Sciatic nerve (tissue), 2 donors: ENCODE data around the gene OTOF. TPM values are rescaled to one million over a fixed set of nuclear protein-coding genes. Genes with fewer than 3 reads are reported as not detected.
A peak's percentile ranks its signal among the peaks of the same experiment; 100 is the strongest.

Source experiments
- ATAC-seq: fragments of 200-7000 bp; cut with Tn5 transposase; one replicate; pipeline ENCODE4 v1.9.1; 2020; ENCODE audit warnings: mild to moderate bottlenecking, moderate library complexity
- DNase-seq: peaks from one replicate; pipeline ENCODE4 v3.0.0-alpha.2; 2020; ENCODE audit warnings: low spot score
- intact Hi-C: fragments of 100-400 bp; cut with DNase I; formaldehyde crosslinking; loops from one replicate; pipeline ENCODE4 v1.14.2; 2022
- total RNA-seq: library from RNA; stranded (reverse); fragmentation: NEBNext Ultra II Directional; extraction: Animal tissue kit (Norgen Biotek cat#: 25700); gene quantifications from one replicate; pipeline ENCODE4 v1.2.1, GENCODE V29; 2021
- donor health status: DM: no; HTN: no; CAD: no.
- donor health status: DM: no; HTN: no; CAD: no.

OTOF gene
- total RNA-seq, 1 donor from 2014 or later: 0.13 TPM

GRCh38 chr2:26506279-26506678, 28.4 kb upstream of the OTOF start:
- intact Hi-C loops: no loop called here
- no peak for DNase-seq
- no peak for ATAC-seq

- ATAC-seq (peak; percentile 20), DNase-seq (no peak)
- intact Hi-C loops: no loop called here
Observed at GRCh38 chr2:26504002-26504401, 26.1 kb upstream of the OTOF start.

GRCh38 chr2:26503231-26503880, 25.4 kb upstream of the OTOF start:
- peak; percentile 90 for ATAC-seq
- DNase-seq: peak; percentile 85
- intact Hi-C loops: no loop called here

- ATAC-seq (no peak), DNase-seq (no peak)
- intact Hi-C loops: no loop called here
Observed at GRCh38 chr2:26500406-26500805, 22.5 kb upstream of the OTOF start.

- DNase-seq (no peak), ATAC-seq (no peak)
- intact Hi-C loops: no loop called here
Observed at GRCh38 chr2:26495705-26496297, 17.9 kb upstream of the OTOF start.

- DNase-seq (no peak), ATAC-seq (no peak)
- intact Hi-C loops: no loop called here
Observed at GRCh38 chr2:26494891-26495290, 17.0 kb upstream of the OTOF start.

GRCh38 chr2:26494199-26494598, 16.3 kb upstream of the OTOF start:
- no peak for DNase-seq

GRCh38 chr2:26493566-26493965, 15.6 kb upstream of the OTOF start:
- no peak for ATAC-seq
- intact Hi-C loops: no loop called here
- DNase-seq: no peak

More at GRCh38 chr2:26494199-26494598, 16.3 kb upstream of the OTOF start:
- intact Hi-C loops: no loop called here
- ATAC-seq: no peak

GRCh38 chr2:26492749-26493515, 15.0 kb upstream of the OTOF start:
- DNase-seq: no peak
- intact Hi-C loops: no loop called here
- no peak for ATAC-seq

GRCh38 chr2:26491563-26492167, 13.7 kb upstream of the OTOF start:
- DNase-seq (no peak), ATAC-seq (no peak)
- intact Hi-C loops: no loop called here

GRCh38 chr2:26489213-26489850, 11.4 kb upstream of the OTOF start:
- intact Hi-C loops: no loop called here
- ATAC-seq (no peak), DNase-seq (no peak)

- ATAC-seq: no peak
- intact Hi-C loops: no loop called here
- DNase-seq: no peak
Observed at GRCh38 chr2:26488463-26489212, 10.7 kb upstream of the OTOF start.

- ATAC-seq (no peak), DNase-seq (no peak)
- intact Hi-C loops: no loop called here
Observed at GRCh38 chr2:26487192-26487591, 9.3 kb upstream of the OTOF start.

- ATAC-seq: no peak
- intact Hi-C loops: no loop called here
- DNase-seq: no peak
Observed at GRCh38 chr2:26486789-26487188, 8.9 kb upstream of the OTOF start.

- ATAC-seq (no peak), DNase-seq (no peak)
- intact Hi-C loops: no loop called here
Observed at GRCh38 chr2:26485725-26486418, 7.9 kb upstream of the OTOF start.

- no peak for DNase-seq
- intact Hi-C loops: no loop called here
- ATAC-seq: no peak
Observed at GRCh38 chr2:26485099-26485498, 7.2 kb upstream of the OTOF start.

- ATAC-seq: no peak
- intact Hi-C loops: no loop called here
Observed at GRCh38 chr2:26484579-26484978, 6.7 kb upstream of the OTOF start.

GRCh38 chr2:26483957-26484565, 6.1 kb upstream of the OTOF start:
- no peak for DNase-seq
- peak; percentile 46 for ATAC-seq
- intact Hi-C loops: no loop called here

More at GRCh38 chr2:26484579-26484978, 6.7 kb upstream of the OTOF start:
- no peak for DNase-seq
